Measurements from ENCODE around the gene ADGRE2.
"Not testable (repeated sequence)": the region's sequence is repeated elsewhere in the genome, so short reads cannot be mapped to it uniquely, and the experiment has no call there.

Gene ADGRE2

DNA sequence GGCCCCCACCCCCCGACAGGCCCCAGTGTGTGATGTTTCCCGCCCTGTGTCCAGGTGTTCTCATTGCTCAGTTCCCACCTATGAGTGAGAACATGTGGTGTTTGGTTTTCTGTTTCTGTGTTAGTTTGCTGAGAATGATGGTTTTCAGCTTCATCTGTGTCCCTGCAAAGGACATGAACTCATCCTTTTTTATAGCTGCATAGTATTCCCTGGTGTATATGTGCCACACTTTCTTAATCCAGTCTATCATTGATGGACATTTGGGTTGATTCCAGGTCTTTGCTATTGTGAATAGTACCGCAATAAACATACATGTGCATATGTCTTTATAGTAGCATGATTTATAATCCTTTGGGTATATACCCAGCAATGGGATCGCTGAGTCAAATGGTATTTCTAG is 715 bp downstream of the ADGRE2 start:
- DNase-seq, result not testable (repeated sequence)

DNA sequence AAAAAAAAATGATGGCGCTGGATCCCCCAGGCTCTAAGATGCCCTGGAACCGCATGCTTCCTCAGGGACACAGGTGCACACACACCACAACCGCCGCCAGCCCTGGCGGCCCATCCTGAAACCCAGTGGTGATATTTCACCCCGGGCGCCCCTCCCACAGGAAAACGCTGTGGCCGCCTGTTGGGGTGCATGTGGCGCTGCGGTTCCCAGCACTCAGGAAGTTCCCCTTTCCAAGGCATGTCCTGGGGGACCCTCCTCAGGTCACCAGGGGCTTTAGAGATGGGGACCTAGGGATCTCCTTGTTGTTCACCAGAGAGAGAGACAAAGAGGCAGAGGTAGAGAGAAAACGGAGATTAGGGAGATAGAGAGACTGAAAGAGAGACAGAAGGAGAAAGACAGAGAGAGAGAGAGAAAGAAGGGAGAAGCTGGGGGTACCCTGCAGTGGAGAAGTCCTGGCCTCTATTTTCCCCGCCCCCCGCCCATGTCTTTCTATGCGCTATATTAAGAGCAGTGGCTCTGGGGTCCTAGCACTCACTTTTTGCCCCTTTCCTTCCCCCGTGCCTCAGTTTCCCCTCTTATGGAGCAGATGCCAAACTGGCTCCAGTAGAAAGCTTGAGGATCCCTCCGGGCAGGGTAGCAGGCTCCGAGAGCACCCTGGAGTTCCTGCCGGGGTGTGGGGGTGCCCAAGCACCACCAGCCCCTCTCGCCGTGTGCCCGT is 2.3 kb downstream of the ADGRE2 start:
- no peak for DNase-seq

DNA sequence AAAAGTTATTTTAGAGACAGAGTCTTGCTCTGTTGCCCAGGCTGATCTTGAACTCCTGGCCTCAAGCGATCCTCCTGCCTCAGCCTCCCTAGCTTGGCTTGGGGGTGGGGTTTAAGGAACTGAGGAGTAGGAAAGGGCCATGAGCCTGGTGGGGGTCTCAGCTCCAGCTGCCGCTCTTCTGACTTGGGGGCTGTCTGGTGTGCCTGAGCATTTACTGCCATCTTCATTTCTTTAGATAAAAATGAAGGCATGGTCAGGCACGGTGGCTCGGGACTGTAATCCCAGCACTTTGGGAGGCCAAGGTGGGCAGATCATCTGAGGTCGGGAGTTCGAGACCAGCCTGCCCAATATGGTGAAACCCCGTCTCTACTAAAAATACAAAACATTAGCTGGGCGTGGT is 3.0 kb downstream of the ADGRE2 start:
- DNase-seq, result not testable (repeated sequence)

DNA sequence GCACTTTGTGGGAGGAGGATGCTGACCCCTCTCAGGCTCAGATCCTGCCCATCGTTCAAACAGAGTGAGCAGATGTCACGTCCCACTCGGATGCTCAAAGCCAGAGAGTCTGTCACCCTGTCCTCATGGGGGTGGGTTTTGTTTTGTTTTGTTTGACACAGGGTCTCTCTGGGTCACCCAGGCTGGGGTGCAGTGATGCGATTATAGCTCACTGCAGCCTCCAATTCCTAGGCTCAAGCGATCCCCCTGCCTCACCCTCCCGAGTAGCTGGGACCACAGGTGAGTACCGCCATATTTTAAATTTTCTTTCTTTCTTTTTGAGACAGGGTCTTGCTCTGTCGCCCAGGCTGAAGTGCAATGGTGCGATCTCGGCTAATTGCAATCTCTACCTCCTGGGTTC is 4.0 kb downstream of the ADGRE2 start:
- DNase-seq, result no peak

DNA sequence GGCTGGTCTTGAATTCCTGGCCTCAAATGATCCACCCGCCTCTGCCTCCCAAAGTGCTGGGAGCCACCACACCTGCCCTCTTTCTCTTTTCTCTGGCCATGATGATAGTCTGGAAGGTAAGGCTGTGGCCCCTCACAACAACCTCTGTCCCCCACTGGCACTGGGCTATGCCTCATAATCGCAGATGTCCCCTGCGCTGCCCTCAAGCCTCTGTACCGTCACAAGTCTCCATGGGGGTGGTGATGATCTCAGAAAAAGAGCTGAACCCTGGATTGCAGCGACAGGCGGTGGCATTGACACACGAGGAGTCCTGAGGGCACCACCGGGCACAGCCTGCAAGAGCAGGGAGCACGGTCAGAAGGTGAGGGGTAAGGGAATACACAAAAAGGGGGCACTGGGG is 4.6 kb downstream of the ADGRE2 start:
- DNase-seq, result not testable (repeated sequence)

DNA sequence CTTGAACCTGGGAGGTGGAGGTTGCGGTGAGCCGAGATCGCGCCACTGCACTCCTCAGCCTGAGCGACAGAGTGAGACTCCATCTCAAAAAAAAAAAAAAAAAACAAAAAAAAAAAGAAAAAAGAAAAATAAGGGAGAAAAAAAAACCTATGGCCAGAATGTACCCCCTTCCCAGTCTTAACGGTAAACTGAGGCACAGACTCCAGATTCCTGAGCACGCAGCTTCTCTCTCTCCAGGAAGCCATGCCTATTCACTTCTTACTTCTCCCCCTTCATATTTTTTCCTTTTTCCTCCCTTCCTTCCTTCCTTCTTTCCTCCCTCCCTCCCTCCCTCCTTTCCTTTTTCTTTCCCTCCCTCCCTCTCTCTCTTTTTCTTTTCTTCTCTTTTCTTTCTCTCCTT is 5.4 kb downstream of the ADGRE2 start:
- DNase-seq, result no peak

DNA sequence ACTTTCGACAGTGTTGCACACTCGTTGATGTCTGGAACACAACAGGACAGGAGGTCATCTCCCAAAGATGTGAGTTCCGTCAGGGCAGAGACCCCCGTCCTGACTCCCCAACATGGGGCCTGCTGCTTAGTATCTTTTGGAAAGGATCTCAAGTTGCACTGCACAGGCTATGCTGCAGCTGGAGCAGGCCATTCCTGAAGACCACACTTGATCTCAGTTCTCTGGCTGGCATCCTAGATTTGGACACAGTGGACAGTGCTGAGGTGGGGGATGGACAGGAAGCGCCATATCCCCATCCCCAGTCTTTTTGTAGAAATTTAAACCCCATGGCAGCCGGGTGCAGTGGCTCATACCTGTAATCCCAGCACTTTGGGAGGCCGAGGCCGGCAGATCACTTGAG is 5.9 kb downstream of the ADGRE2 start:
- no peak for DNase-seq

DNA sequence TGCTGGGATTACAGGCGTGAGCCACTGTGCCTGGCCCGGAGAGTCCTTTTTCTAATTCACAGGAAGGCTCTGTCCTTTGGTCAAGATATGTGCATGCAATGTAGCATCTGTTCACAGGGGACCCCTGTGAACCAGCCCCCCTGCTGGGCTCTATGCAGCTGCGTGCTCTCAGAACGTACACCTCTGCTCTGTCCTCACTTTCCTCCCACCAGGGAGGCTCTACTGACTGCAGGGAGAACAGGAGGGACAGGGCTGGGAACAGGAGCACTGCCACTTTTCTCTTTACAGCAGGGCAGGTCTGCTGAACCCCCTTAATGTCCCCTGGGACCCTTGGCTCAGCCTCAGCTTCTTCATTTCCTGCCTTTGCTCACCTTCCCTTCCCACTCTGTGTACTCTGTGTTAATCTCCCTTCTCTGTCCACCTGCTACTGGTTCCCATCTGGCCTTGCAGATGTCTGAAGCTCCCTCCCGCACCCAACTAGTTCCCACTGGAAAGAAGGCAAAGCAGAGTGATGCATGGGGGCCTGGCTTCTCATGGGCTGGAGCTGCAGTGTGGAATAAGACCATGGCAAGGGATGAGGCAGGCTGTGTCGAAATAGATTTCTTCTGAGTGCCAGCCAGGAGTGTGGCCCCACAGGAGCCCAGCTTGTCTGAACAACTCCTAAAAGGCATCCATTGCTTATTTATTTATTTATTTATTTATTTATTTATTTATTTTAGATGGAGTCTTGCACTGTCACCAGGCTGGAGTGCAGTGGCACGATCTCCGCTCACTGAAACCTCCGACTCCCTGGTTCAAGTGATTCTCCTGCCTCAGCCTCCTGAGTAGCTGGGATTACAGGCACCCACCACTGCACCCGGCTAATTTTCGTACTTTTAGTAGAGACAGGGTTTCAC is 7.2 kb downstream of the ADGRE2 start:
- DNase-seq, result no peak

DNA sequence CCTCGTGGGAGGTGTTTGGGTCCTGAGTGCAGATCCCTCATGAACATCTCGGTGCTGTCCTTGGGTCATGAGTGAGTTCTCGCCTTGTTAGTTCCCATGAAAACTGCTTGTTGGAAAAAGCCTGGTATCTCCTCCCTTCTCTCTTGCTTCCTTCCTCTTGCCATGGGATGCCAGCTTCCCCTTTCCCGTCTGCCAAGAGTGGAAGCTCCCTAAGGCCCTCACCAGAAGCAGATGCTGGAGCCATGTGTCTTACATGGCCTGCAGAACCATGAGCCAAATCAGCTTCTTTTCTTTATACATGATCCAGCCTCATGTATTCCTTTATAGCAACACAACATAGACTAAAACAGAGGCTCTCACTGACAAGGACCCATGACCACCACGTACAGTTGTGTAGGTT is 8.2 kb downstream of the ADGRE2 start:
- DNase-seq, result no peak

DNA sequence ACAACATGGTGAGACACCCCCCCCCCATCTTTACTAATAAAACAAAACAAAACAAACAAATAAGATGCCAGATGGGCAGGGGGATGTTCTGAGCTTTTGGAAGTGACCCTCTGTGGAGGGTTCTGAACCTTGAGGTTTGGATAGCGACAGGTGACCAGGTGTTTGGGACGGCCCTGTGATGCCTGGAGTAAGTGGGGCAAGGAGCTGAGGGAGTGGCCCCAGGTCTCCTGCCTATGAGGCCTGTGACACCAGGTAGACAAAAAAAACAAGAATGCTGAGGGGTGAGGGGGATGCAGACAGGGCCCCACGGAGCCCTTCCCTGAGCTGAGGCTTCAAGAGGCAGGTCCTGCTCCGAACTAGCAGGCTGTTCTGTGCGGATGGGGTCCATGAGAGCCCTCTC is 9.2 kb downstream of the ADGRE2 start:
- no peak for DNase-seq

DNA sequence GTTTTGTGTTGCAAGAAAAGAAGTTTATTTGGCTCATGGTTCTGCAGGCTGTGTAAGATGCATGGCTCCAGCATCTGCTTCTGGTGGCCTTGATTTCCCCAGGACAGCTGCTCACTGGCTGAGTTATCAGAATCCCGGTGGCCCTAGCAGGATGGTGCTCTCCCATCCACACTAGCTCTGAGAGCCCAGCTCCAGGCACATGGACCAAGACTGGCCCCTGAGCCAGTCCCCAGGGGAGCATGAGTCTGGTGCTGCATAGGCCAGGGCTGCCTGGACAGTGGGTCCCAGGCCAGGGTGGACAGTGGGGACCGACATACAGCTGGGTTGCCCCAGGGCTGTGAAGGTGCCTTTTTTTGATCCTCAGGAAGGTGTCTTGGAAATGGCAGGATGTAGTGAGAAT is 10.4 kb downstream of the ADGRE2 start:
- DNase-seq, result no peak

DNA sequence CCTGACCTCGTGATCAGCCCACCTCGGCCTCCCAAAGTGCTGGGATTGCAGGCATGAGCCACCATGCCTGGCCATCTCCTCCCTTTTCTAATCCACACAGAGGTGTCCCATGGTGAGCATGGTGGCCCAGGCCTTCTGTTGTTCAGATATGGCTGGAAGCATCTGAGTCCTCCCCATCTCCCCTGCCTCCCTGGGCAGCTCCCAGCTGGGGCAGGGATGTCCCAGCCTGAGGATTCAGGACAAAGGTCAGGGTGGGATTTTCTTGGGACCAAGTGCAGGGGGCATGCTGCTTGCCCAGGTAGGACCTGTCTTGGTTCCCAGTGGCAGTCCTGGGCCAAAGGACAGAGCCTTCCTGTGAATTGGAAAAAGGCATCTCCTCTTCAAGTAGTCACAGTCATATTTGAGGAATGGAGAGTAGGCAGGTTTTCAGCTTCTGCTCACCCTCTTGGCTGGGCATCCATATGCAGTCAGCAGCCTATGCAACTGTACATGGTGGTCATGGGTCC is 10.8 kb downstream of the ADGRE2 start:
- no peak for DNase-seq

DNA sequence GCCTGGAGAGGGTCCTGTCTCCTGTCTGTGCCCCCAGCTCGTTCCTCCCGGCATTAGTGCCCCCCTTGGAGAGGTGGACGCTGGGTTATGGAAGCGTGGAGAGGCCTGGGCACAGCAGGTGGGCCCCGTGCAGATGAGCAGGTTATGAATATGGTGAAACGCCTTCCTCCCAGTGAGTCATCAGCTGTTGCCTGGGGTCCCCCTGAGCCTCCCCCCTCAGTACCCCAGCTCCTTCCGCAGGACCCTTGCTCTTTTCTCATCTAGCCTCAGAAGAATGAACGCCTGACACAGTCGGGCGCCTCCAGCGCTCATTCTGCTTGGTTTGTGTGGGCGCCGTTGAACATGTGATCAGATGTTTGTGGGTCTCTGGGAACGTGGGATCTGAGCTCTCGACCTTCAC is 12.5 kb downstream of the ADGRE2 start:
- DNase-seq, result not testable (repeated sequence)

DNA sequence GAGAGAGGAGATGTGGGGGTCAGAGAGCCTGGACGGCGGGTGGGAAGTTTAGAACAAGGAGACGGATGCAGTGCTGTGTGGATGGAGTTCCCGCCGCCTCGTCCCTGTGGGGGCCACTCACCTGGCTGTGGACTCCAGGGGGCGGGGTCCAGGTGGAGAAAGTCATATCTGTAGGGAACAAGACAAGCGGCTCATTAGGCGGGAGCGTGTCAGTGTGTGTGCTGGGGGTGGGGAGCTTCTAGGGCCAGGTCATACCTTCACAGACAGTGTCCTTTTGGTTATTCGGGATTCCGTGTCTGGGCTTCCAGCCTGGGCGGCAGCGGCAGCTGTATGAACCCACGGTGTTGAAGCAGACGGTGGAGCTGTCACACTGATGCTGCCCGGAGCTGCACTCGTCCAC is 13.0 kb downstream of the ADGRE2 start:
- DNase-seq, result not testable (repeated sequence)

DNA sequence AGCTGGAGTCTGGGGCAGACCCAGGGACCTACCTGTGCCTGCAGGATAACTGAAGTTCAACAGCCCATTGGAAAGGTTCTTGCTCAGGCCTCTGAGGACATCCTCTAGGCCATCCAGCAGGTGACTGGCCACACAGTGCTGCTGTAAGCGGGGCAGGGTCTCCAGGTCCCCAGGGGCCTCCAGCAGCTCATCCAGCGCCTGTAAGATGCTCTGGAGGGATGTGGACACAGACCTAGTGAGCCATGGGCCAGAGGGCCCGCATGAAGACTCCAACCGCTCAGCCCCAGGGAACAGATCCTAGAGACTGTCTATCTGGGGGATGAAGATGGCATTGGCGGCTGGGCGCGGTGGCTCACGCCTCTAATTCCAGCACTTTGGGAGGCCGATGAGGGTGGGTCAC is 14.0 kb downstream of the ADGRE2 start:
- DNase-seq, result no peak

DNA sequence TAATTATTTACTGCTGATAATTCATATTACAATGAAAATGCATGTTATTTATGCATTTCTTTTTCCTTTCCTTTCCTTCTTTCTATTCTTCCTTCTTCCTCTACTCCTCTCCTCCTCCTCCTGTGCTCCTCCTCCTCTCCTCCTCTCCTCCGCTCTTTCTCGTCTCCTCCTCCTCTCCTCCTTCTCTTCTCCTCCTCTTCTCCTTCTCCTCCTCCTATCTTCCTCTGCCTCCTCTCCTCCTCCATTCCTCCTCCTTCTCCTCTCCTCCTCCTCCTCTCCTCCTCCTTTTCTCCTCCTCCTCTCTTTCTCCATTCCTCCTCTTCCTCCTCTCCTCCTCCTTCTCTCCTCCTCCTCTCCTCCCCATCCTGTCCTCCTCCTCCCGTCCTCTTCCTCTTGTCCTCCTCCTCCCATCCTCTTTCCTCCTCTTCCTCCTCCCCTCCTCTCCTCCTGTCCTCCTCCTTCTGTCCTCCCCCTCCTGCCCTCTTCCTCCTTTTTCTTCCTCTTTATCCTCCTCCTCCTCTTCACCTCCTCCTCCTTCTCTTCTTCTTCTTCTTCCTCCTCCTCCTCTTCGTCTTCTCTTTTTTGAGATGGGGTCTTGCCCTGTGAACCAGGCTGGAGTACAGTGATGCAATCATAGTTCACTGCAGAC is 14.7 kb downstream of the ADGRE2 start:
- no peak for DNase-seq

DNA sequence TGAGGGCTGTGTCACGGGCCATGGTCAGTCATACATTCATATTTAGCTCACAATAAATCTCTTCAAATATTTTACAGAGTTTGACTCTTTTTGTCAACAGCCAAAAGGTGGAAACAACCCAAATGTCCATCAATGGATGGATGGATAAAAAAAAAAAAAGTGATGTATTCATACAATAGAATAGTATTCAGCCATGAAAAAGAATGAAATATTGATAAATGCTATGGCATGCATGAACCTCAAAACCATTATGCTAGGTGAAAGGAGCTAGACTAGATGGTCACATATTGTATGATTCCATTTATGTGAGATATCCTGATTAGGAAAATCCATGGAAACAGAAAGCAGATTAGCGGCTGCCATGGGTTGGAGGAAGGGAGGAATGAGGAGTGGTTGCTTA is 16.2 kb downstream of the ADGRE2 start:
- no peak for DNase-seq

DNA sequence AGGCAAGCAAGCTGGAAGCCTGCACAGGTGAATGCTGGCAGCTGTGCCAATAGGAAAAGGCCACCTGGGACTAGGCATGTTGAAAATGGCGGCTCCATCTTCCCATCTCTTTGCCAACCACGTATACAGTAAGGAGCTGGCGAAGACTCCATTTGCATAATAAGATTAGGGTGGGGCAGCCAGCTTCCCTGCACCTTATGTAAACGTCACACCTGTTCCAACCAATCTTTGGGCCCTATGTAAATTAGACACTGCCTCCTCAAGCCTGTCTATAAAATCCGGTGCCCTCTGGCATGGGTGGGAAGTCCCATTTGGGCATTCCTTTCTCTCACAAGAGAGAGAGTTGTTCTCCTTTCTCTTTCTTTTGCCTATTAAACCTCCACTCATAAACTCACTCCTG is 16.8 kb downstream of the ADGRE2 start:
- no peak for DNase-seq

DNA sequence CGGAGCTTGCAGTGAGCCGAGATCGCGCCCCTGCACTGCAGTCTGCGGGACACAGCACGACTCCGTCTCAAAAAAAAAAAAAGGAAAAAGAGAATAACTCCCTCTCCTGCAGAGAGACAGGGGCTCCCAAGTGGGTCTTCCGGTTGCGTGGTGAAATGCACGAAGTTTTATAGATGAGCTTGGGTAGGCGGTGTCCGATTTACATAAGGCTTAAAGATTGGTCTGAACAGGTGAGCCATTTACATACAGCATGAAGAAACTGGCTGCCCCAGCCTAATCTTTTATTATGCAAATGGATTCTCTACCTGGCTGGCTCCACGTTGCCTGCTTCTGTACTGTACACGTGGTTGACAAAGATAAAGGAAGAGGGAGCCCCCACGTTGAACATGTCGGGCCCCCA is 19.5 kb downstream of the ADGRE2 start:
- DNase-seq, result no peak

DNA sequence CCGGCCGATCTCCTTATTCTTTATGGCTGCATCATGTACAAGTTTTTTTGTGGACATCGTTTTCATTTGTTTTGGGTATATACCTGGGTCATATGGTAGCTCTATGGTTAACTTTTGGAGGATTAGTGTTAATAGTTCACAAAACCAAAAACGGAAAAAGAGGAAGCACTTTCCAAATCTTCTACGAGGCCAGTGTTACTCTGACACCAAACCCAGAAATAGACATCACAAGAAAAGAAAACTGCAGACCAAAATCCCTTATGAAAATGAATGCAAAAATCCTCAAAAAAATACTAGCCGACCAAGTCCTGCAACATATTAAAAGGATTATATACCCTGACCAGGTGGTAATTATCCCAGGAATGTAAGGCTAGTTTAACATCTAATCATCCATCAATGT is 29.8 kb downstream of the ADGRE2 start:
- DNase-seq, result no peak

DNA sequence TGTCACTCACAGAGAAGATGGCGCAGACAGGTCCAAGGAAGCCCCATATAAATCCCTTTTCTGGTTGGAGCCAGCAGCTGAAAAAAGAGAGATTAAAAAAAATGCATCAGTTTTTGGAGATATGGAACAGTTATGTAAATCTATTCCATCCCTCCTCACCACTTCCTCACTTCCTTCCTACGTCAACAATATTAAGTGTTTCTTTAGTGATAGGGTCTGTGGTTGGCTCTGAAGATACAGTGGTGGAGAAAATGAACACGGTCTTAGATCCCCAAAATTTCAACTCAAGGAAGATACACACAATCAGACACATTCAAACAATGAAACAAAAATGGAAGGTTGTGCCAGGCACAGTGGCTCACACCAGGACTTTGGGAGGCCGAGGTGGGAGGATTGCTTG is 31.5 kb downstream of the ADGRE2 start:
- DNase-seq, result no peak

DNA sequence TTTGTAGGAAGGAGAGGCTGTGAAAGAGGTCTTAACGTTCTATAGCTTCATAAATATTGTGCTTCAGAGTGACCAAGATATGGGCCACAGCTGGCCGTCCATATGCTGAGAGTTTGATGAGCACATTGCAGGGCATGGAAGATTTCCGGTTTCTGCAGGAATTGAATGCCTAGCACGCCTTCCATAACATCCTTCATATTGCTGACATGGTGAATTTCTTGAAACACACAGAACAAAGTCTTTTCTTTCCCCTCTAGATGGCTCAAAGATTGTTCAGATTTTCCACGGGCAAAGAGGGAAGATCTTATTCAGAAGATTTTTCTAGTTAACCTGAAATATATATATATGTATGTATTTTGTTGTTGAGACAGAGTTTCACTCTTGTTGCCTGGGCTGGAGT is 42.4 kb downstream of the ADGRE2 start:
- no peak for DNase-seq

DNA sequence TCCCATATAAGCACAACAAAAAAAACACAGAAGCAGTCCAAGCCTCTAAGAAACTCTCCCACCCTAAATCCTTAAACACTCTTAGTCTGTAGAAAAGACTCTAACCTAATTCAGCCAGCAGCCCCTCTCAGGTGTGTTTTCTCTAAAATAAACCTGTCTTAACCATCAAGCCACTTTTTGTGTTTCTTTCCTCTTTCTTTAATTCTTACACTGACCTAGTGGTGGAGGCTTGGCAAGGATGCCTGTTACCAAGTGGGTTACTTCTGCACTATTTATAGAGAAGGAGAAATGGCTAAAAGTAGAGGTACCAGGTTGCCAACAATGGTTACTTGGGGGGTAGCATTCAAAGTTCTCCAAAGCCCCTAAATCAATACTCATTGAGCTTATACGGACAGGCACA is 44.8 kb downstream of the ADGRE2 start:
- no peak for DNase-seq

DNA sequence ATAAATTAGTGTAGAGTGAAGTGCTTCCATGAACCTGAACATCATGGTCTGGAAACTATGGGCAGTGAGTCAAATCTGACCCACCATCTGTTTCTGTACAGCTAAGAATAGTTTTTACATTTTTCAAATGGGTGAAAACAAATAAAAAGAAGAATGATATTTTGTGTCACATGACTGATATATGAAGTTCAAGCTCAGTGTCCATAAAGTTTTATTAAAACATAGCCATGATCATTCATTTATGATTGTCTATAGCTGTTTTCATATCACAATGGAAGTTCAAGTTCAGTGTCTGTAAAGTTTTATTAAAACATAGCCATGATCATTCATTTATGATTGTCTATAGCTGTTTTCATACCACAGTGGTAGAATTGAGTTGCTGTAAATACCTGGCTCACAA is 45.9 kb downstream of the ADGRE2 start:
- DNase-seq, result no peak

Measured in CD4-positive, alpha-beta T cell treated with Interleukin-17A for 1 hour (primary cell).